GM12891 (cell line): ENCODE data around the gene KRTAP22-1.

Experiments
- POLR2A ChIP-seq: IDR thresholded peaks from 2 replicates; pipeline ENCODE4 v1.6.1; 2011; ENCODE audit warnings: low read depth, low read length, control low read depth
- POLR2AphosphoS5 ChIP-seq: IDR thresholded peaks from 2 replicates; pipeline ENCODE4 v1.6.1; 2011; ENCODE audit warnings: low read depth, low read length, control low read depth
- TAF1 ChIP-seq: IDR thresholded peaks from 2 replicates; pipeline ENCODE4 v1.6.1; 2011; ENCODE audit warnings: low read depth, low read length, control low read depth

DNA sequence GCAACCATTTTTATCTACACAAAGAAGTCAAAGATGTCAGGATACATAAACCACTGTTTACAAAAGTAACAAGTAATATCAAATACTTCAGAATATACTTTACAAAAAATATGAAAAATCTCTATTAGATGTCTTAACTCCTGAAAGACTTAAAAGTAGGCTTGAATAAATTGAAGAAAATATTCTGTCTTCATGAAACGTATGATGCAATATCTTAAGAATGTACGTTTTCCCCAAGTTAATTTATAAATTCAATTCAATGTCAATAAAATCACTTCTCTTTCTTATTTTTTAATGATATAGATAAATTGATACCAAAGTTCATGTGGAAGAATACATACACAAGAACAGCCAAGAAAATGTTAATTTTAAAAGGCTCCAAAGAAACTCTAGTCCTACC is 45.8 kb upstream of the KRTAP22-1 start:
- TF ChIP-seq POLR2A, result no peak
- TF ChIP-seq TAF1, result no peak
- no peak for TF ChIP-seq POLR2AphosphoS5
